ENCODE results near the gene CFAP77. TPM values are rescaled to one million over a fixed set of nuclear protein-coding genes. Genes with fewer than 3 reads are reported as not detected.

CFAP77 gene
- total and polyA plus RNA-seq, 7 experiments from 2014 or later, result not detected

DNA sequence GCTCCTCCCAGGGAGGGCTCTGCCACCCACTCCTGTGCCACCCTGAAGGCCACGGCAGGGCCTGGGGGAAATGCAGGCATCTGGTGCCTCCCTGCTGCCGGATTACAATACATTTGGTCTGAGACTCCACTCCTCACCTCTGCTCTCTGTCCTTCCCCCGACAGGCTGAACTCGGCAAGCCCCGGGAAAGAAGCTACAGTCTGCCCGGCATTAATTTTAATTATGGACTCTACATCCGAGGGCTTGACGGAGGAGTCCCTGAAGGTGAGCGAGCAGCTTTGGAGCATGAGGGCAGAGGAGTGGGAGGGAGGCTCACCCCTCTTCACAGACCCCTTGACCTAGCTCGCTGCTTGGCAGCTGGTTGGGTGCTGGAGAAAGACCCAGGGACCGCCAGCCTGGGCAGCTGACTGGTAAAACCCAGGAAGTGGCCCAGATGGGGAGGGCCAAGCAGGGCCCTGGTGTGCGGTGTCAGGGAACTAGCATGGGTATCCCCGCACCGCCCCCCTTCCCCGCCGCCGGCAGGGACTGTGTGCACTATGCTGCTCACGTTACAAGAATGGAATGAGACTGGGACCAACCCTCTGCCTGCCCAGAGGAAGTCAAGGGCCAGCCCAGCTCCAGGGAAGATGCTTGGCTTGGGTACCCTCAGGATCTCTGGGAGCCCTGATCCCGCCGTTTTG is 88.7 kb downstream of the CFAP77 start:
- POLR2A ChIA-PET, result no interaction called here
- CTCF ChIA-PET, result no interaction called here

DNA sequence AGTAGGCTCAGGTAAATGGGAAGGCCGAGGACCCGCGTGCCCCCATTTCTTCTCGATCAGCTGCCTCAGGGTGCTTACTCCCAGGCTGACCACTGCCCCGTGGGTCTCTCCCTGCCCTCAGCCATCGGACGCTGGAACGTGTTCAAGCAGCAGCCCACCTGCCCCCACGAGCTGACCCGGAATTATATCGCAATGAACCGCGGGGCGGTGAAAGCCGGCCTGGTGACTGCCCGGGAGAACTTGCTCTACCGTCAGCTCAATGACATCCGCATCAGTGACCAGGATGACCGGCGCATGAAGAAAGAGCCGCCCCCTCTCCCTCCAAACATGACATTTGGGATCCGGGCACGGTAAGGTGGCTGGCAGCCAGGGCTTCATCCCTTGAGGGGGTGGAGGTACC is 89.2 kb downstream of the CFAP77 start:
- H3K4me1 Mint-ChIP-seq, result no peaks in the 10 kb centered on the region
- Histone ChIP-seq H3K27ac (ENCODE audit: low read depth, low read length) (no peak overlapping the region), H3K4me3 (ENCODE audit: low read length) (no peak overlapping the region), H3K9me3 (ENCODE audit: control insufficient read depth in 2 of 3, low read length in 3 of 3) (no peaks in the 10 kb centered on the region), H3K27me3 (ENCODE audit: control insufficient read depth in 2 of 2, insufficient read depth in 2 of 2, low read length in 2 of 2) (no peaks in the 10 kb centered on the region), H3K36me3 (ENCODE audit: control insufficient read depth in 2 of 3, insufficient read depth in 3 of 3, low read length in 3 of 3) (no peaks in the 10 kb centered on the region), H3K4me1 (ENCODE audit: control insufficient read depth in 2 of 2, insufficient read depth in 2 of 2, low read length in 2 of 2) (no peaks in the 10 kb centered on the region)
- no peaks in the 10 kb centered on the region for H3K36me3 Mint-ChIP-seq
- no peak overlapping the region for H3K27ac Mint-ChIP-seq
- no peak for DNase-seq
- ChIA-PET POLR2A (no interaction called here), CTCF (no interaction called here)
- ATAC-seq, result no peak
- peaks cover 0 to 1% (median 0%) of the 10 kb centered on the region in 11 donors for H3K9me3 Mint-ChIP-seq
- peaks cover 18 to 44% (median 24%) of the 10 kb centered on the region in 5 donors for H3K27me3 Mint-ChIP-seq
- intact Hi-C loops (cut with micrococcal nuclease), result no loop called here
- no peak overlapping the region for H3K4me3 Mint-ChIP-seq

More for the DNA sequence above, 88.7 kb downstream of the CFAP77 start:
- no peaks in the 10 kb centered on the region for H3K4me1 ChIP-seq (ENCODE audit: control insufficient read depth in 2 of 2, insufficient read depth in 2 of 2, low read length in 2 of 2)
- no peak overlapping the region for H3K4me3 ChIP-seq (ENCODE audit: low read length)
- no peaks in the 10 kb centered on the region for H3K4me1 Mint-ChIP-seq
- H3K27me3 Mint-ChIP-seq, result peaks cover 19 to 47% (median 27%) of the 10 kb centered on the region in 5 donors
- no peak for ATAC-seq
- no peaks in the 10 kb centered on the region for H3K27me3 ChIP-seq (ENCODE audit: control insufficient read depth in 2 of 2, insufficient read depth in 2 of 2, low read length in 2 of 2)
- intact Hi-C loops (cut with micrococcal nuclease), result no loop called here
- no peak for DNase-seq
- peaks cover 0 to 1% (median 0%) of the 10 kb centered on the region in 11 donors for H3K9me3 Mint-ChIP-seq
- no peaks in the 10 kb centered on the region for H3K36me3 Mint-ChIP-seq
- no peaks in the 10 kb centered on the region for H3K36me3 ChIP-seq (ENCODE audit: control insufficient read depth in 2 of 3, insufficient read depth in 3 of 3, low read length in 3 of 3)
- H3K27ac Mint-ChIP-seq, result no peak overlapping the region
- H3K27ac ChIP-seq (ENCODE audit: low read depth, low read length), result no peak overlapping the region
- no peaks in the 10 kb centered on the region for H3K9me3 ChIP-seq (ENCODE audit: control insufficient read depth in 2 of 3, low read length in 3 of 3)
- no peak overlapping the region for H3K4me3 Mint-ChIP-seq

DNA sequence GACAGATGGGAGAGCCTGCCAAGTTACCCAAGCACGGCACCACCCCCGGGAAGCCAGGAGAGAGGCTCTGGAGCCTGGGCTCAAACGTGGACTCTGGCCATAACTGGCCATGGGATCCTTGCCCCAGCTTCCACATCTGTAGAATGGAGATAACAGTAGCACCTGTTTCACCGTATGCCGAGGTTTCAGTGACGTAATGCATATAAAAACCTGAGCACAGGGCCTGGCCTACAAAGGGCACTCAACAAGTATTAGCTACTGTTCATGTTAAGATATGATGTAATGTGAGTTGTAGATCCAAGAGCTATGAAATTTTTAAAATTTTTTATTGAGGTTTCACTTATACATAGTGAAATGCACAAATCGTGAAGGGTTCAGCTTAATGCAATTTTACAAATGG is 90.2 kb downstream of the CFAP77 start:
- Mint-ChIP-seq H3K9me3 (peaks cover 0 to 1% (median 0%) of the 10 kb centered on the region in 11 donors), H3K27ac (no peak overlapping the region), H3K4me3 (no peak overlapping the region), H3K36me3 (no peaks in the 10 kb centered on the region), H3K27me3 (peaks cover 18 to 36% (median 22%) of the 10 kb centered on the region in 5 donors), H3K4me1 (no peaks in the 10 kb centered on the region)
- intact Hi-C loops (cut with micrococcal nuclease), result no loop called here
- no peaks in the 10 kb centered on the region for H3K4me1 ChIP-seq (ENCODE audit: control insufficient read depth in 2 of 2, insufficient read depth in 2 of 2, low read length in 2 of 2)
- CTCF ChIA-PET, result no interaction called here
- DNase-seq (no peak), ATAC-seq (no peak)
- H3K36me3 ChIP-seq (ENCODE audit: control insufficient read depth in 2 of 3, insufficient read depth in 3 of 3, low read length in 3 of 3), result no peaks in the 10 kb centered on the region
- POLR2A ChIA-PET, result no interaction called here
- H3K27ac ChIP-seq (ENCODE audit: low read depth, low read length), result no peak overlapping the region
- no peak overlapping the region for H3K4me3 ChIP-seq (ENCODE audit: low read length)
- H3K9me3 ChIP-seq (ENCODE audit: control insufficient read depth in 2 of 3, low read length in 3 of 3), result no peaks in the 10 kb centered on the region
- H3K27me3 ChIP-seq (ENCODE audit: control insufficient read depth in 2 of 2, insufficient read depth in 2 of 2, low read length in 2 of 2), result no peaks in the 10 kb centered on the region

DNA sequence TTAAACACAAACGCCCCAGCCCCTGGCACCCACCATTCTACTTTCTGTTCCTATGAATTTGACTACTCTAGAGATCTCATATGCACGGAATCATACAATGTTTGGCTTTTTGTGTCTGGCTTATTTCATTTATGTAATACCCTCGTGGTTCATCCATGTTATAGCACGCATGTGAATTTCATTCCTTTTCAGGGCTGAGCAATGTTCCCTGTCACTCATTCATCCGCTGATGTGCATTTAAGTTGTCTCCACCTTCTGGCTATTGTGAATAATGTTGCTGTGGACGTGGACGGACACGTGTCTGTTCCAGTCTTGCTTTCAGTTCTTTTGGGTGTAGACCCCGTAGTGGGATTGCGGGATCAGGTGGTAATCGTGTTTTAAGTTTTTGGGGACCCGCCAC is 92.5 kb downstream of the CFAP77 start:
- Histone ChIP-seq H3K9me3 (ENCODE audit: control insufficient read depth in 2 of 3, low read length in 3 of 3) (no peaks in the 10 kb centered on the region), H3K27ac (ENCODE audit: low read depth, low read length) (no peak overlapping the region), H3K4me1 (ENCODE audit: control insufficient read depth in 2 of 2, insufficient read depth in 2 of 2, low read length in 2 of 2) (peaks cover 0 to 5% of the 10 kb centered on the region in 2 donors), H3K36me3 (ENCODE audit: control insufficient read depth in 2 of 3, insufficient read depth in 3 of 3, low read length in 3 of 3) (no peaks in the 10 kb centered on the region), H3K4me3 (ENCODE audit: low read length) (no peak overlapping the region), H3K27me3 (ENCODE audit: control insufficient read depth in 2 of 2, insufficient read depth in 2 of 2, low read length in 2 of 2) (no peaks in the 10 kb centered on the region)
- Mint-ChIP-seq H3K9me3 (no peaks in the 10 kb centered on the region), H3K27me3 (peaks cover 8 to 34% (median 17%) of the 10 kb centered on the region in 5 donors), H3K4me1 (peaks cover 0 to 9% (median 6%) of the 10 kb centered on the region in 7 donors), H3K4me3 (no peak overlapping the region), H3K27ac (no peak overlapping the region), H3K36me3 (no peaks in the 10 kb centered on the region)
- DNase-seq (no peak), ATAC-seq (no peak)
- intact Hi-C loops (cut with micrococcal nuclease), result no loop called here
- ChIA-PET POLR2A (no interaction called here), CTCF (no interaction called here)

DNA sequence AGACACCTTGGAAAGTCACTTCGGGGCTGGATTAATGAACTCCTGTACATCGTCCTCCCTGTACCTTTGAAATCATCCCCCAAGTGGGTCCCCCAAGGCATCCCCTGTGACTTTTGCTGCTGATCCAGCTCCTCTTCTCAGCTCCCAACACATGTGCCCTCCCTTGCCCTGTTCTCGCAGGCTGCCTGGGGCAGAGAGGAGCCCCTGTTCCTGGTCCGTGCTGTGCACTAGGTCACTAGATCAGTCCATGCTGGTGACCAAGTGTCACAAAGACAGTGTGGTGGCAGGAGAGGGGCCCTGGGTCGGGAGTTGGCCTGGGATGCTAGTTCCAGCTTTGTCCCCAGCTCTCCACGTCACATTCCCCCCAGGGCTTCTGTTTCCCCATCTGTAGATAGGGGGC is 93.1 kb downstream of the CFAP77 start:
- Mint-ChIP-seq H3K27ac (no peak overlapping the region), H3K4me1 (peaks cover 0 to 14% (median 11%) of the 10 kb centered on the region in 7 donors), H3K27me3 (peaks cover 8 to 34% (median 17%) of the 10 kb centered on the region in 5 donors), H3K4me3 (no peak overlapping the region), H3K36me3 (no peaks in the 10 kb centered on the region), H3K9me3 (no peaks in the 10 kb centered on the region)
- Histone ChIP-seq H3K9me3 (ENCODE audit: control insufficient read depth in 2 of 3, low read length in 3 of 3) (no peaks in the 10 kb centered on the region), H3K4me1 (ENCODE audit: control insufficient read depth in 2 of 2, insufficient read depth in 2 of 2, low read length in 2 of 2) (peaks cover 0 to 7% of the 10 kb centered on the region in 2 donors), H3K27me3 (ENCODE audit: control insufficient read depth in 2 of 2, insufficient read depth in 2 of 2, low read length in 2 of 2) (no peaks in the 10 kb centered on the region), H3K27ac (ENCODE audit: low read depth, low read length) (no peak overlapping the region), H3K4me3 (ENCODE audit: low read length) (no peak overlapping the region), H3K36me3 (ENCODE audit: control insufficient read depth in 2 of 3, insufficient read depth in 3 of 3, low read length in 3 of 3) (no peaks in the 10 kb centered on the region)
- DNase-seq, result no peak
- POLR2A ChIA-PET, result no interaction called here
- CTCF ChIA-PET, result no interaction called here
- intact Hi-C loops (cut with micrococcal nuclease), result no loop called here
- ATAC-seq, result no peak

DNA sequence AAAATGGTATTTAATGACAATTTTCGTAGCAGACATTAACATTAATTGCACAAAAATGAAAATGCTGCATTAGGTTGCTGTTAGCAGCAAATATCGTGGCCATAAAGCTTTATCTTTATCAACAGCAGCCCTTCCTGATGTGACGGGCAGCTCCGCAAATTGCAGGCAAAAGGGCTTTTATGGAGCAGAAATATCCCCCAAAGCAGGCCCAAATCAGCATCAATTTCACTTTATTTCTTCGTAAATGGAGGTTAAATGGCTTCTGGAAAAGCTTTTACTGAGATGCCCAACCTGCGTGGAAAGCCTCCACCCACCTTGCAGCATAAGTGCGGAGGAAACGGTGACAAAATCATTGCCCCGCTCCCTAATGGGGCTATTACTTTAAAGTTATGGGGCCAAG is 94.5 kb downstream of the CFAP77 start:
- peaks cover 0 to 14% (median 12%) of the 10 kb centered on the region in 7 donors for H3K4me1 Mint-ChIP-seq
- ChIA-PET POLR2A (no interaction called here), CTCF (no interaction called here)
- DNase-seq (no peak), ATAC-seq (no peak)
- H3K36me3 Mint-ChIP-seq, result no peaks in the 10 kb centered on the region
- H3K9me3 ChIP-seq (ENCODE audit: control insufficient read depth in 2 of 3, low read length in 3 of 3), result no peaks in the 10 kb centered on the region
- H3K4me3 ChIP-seq (ENCODE audit: low read length), result no peak overlapping the region
- intact Hi-C loops (cut with micrococcal nuclease), result no loop called here
- H3K4me1 ChIP-seq (ENCODE audit: control insufficient read depth in 2 of 2, insufficient read depth in 2 of 2, low read length in 2 of 2), result peaks cover 0 to 7% of the 10 kb centered on the region in 2 donors
- no peaks in the 10 kb centered on the region for H3K36me3 ChIP-seq (ENCODE audit: control insufficient read depth in 2 of 3, insufficient read depth in 3 of 3, low read length in 3 of 3)
- H3K27ac ChIP-seq (ENCODE audit: low read depth, low read length), result no peak overlapping the region
- no peaks in the 10 kb centered on the region for H3K9me3 Mint-ChIP-seq
- H3K27me3 ChIP-seq (ENCODE audit: control insufficient read depth in 2 of 2, insufficient read depth in 2 of 2, low read length in 2 of 2), result no peaks in the 10 kb centered on the region
- H3K27ac Mint-ChIP-seq, result no peak overlapping the region
- peaks cover 8 to 24% (median 15%) of the 10 kb centered on the region in 5 donors for H3K27me3 Mint-ChIP-seq
- no peak overlapping the region for H3K4me3 Mint-ChIP-seq

Data from naive thymus-derived CD4-positive, alpha-beta T cell (primary cell).